GM12865 (cell line): ENCODE results near the gene LRRC4C.

Source experiments
- DNase-seq: peaks from one replicate; pipeline ENCODE4 v3.0.0; 2010; ENCODE audit warnings: low read depth
- H3K4me3 ChIP-seq: 2 replicates; pipeline ENCODE4 v1.5.1; 2011; ENCODE audit warnings: mild to moderate bottlenecking, low read depth, low read length, control low read depth
- TF ChIP-seq, protein P1 (sequence below): IDR thresholded peaks from 2 replicates; pipeline ENCODE4 v1.5.1; 2011; ENCODE audit warnings: low read length, control low read depth, low read depth, inconsistent platforms; ENCODE audit not compliant: insufficient read depth; ENCODE audit errors: missing control alignments

The LRRC4C gene

DNA sequence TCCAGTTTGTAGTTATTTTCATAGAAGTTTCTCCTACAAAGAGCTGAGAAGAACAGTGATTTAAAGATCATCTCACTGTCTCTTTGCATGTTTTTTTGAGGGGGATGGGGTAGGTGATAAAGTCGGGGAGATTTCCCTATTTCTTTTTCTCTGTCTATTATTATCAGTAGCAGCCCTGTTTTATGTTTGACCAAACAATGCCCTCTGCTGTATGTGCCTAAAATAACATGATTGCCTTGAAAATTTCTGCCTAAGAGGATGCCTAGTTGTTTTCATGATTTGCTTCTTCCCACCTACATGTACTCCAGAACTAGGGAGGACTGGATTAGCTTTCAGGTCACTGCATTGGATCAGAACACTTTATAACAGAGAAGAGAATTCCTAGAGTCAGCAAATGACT is 1330.2 kb downstream of the LRRC4C start:
- H3K4me3 ChIP-seq: no peak overlapping the region
- TF ChIP-seq, protein P1, sequence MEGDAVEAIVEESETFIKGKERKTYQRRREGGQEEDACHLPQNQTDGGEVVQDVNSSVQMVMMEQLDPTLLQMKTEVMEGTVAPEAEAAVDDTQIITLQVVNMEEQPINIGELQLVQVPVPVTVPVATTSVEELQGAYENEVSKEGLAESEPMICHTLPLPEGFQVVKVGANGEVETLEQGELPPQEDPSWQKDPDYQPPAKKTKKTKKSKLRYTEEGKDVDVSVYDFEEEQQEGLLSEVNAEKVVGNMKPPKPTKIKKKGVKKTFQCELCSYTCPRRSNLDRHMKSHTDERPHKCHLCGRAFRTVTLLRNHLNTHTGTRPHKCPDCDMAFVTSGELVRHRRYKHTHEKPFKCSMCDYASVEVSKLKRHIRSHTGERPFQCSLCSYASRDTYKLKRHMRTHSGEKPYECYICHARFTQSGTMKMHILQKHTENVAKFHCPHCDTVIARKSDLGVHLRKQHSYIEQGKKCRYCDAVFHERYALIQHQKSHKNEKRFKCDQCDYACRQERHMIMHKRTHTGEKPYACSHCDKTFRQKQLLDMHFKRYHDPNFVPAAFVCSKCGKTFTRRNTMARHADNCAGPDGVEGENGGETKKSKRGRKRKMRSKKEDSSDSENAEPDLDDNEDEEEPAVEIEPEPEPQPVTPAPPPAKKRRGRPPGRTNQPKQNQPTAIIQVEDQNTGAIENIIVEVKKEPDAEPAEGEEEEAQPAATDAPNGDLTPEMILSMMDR: peak; percentile 17
- DNase-seq: peak; percentile 1

DNA sequence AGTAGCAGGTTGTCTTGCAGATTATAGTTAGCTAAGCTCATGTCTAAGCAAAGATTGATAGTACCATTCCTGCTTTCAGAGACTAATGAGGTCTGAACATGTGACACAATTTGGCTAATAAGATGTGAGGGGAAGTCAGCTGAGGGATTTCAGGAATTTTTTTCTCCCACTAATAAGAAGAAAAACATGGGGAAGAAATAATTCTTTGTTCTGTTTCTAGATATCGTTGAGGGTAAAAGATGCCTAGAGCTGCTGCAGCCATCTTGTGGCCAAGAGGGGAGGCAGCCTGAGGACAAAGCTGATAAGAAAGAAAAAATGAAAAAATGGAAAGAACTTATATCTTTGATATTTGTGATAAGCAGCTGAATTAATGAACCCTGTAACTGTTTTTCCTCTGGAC is 1334.4 kb downstream of the LRRC4C start:
- DNase-seq: no peak
- TF ChIP-seq, protein P1: no peak
- H3K4me3 ChIP-seq: no peak overlapping the region

DNA sequence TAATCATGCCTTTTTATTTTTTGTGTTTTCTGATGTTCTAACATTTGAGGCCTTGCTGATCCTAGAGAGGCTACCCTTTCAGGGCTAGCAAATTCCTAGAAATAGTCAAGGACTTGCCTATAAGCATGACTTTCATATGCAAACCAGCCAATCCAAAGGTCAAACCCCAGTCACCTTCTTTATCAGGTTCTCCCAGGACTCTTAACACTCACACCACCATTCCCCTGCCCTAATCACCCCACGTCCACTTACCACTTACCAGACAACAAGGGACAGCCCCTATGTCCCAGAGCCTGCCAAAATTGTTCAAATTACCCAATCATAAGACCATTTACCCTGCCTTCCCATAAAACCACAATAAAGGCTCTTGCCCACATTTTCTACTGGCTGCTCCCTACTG is 1339.8 kb downstream of the LRRC4C start:
- no peak overlapping the region for H3K4me3 ChIP-seq
- TF ChIP-seq, protein P1: no peak
- DNase-seq: no peak

DNA sequence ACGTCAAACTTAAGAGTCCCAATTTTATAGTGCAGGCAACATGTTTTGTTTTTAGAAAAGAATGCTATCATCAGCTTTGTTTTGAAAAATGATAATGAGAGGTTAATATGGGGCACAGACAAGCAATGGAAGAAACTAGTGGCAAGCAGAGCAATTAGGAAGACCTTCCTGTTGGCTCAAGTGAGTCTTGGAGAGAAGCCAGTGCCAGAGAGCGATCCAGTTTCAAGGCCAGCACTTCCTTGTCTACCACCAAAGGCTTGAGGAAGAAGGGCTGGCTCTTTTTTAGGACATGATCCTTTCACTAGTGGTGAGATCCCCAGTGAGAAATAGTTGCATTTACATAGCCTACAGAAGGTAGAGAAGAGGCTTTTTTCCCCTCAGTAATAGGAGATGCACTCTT is 1340.7 kb downstream of the LRRC4C start:
- TF ChIP-seq, protein P1: no peak
- DNase-seq: no peak
- H3K4me3 ChIP-seq: no peak overlapping the region

DNA sequence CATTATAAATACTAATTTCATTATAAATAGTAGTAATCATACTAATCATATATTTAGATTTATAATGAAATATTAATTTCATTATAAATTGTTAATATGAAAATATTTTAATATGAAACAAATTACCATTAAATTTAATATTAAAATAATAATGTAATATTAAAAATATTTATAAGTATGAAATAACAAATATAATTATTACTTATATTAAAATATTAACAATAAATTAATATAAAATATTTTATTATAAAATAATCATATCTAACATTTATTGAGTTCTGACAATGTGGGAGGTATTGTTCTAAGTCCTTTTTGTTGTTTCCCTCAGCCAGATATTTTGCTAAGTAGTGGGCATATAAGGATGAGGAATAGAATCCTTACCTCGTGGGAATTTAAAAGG is 1341.4 kb downstream of the LRRC4C start:
- TF ChIP-seq, protein P1: no peak
- no peak overlapping the region for H3K4me3 ChIP-seq
- DNase-seq: no peak

DNA sequence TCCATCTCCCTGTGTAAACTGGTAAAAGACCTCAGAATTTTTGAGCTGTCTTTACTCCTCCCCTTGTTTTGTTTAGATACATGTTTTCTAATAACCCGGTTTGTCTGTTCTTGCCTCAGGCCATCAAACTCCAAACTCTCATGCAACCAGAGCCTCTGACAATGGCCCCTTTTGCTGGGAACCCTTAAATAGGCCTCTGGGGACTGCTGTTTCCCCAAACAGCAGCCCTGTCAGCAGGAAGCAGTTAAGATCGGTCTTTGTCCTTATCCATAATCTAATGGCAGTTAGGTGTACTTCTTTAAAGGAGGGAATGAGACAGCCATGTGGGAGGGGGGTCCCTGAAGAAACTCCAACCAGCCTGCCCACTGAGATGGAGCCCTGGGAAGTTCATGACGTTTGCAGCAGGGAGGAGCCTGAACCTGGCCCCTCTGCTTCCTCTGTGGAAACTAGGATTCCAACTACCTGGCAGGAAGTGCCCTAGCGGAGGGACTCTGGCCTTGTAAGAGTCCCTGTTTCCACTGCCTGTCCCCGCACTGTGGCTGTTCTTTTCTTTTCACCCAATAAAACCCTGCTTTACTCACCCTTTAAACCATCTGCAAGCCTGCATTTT is 1354.4 kb downstream of the LRRC4C start:
- no peak for DNase-seq
- TF ChIP-seq, protein P1: no peak
- no peak overlapping the region for H3K4me3 ChIP-seq

DNA sequence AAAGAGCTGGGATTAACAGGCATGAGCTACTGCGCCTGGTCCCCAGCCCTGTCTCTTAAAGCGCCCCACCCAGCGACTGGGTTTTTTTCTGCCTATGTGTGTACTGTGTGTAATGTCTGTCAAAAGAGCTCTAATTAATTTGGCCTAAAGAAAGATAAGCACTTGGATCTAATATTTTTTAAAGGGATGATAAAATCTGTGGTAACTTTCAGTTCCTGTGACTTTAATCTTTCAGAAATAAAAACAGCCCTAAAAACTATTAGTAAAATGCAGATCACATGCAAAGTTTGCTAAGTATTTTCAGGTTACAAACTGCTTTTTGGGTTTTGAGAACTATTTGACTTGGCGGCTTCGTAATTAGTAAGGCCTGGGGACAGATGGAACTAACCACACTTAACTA is 1358.7 kb downstream of the LRRC4C start:
- no peak for DNase-seq
- TF ChIP-seq, protein P1: no peak
- H3K4me3 ChIP-seq: no peak overlapping the region
